Measurements from ENCODE around the gene TRAP1.

GRCh38 chr16:3745751-3746355 lies 28.5 kb upstream of the TRAP1 start:
- TF ChIP-seq CTCF (conservative IDR thresholded peaks at IDR 0.05; ENCODE audit: low read length) (no peak), EZH2phosphoT487 (IDR thresholded peaks at IDR 0.05; ENCODE audit: borderline replicate concordance, low read depth, low read length) (no peak)

All from OCI-LY7 (cell line).